ENCODE data around the gene TEDC2. TPM values are rescaled to one million over a fixed set of nuclear protein-coding genes. Genes with fewer than 3 reads are reported as not detected.
A peak's percentile ranks its signal among the peaks of the same experiment; 100 is the strongest.

The TEDC2 gene
- total RNA-seq, 1 experiment from 2014 or later = 21.1 TPM

DNA sequence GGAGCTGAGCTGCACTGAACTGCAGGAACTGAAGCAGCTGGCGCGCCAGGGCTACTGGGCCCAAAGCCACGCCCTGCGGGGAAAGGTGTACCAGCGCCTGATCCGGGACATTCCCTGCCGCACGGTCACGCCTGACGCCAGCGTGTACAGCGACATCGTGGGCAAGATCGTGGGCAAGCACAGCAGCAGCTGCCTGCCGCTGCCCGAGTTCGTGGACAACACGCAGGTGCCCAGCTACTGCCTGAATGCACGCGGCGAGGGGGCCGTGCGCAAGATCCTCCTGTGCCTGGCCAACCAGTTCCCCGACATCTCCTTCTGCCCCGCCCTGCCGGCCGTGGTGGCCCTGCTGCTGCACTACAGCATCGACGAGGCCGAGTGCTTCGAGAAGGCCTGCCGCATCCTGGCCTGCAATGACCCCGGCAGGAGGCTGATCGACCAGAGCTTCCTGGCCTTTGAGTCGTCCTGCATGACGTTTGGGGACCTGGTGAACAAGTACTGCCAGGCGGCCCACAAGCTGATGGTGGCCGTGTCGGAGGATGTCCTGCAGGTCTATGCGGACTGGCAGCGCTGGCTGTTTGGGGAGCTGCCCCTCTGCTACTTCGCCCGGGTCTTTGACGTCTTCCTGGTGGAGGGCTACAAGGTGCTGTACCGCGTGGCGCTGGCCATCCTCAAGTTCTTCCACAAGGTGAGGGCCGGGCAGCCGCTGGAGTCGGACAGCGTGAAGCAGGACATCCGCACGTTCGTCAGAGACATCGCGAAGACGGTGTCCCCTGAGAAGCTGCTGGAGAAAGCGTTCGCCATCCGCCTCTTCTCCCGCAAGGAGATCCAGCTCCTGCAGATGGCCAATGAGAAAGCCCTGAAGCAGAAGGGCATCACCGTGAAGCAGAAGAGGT, 36.6 kb downstream of the TEDC2 start:
- no peak for DNase-seq (ENCODE audit: low read depth)

DNA sequence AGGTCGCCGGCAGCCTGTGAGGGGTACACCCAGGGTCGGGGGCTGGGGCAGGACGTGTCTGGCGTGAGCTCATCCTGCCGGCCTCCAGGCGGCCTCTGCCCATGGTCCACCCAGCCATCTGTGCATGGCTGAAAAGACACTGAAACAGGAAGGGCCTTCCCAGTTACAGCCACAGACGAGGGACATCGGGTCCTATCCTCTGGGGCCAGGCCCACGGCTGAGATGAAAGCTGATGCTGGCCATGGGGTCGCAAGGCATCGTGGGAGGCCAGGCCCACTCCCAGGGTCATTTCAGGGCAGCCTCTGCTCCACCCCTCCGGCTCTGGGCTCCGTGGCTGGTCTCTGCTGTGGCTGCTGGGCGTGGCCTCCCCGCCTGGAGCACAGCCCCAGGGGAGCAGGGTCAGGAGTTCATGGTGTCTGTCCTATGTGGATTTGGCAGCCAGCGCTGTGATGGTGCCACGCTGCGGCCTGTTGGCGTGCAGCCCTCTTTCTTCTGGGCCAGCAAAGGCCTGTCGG, 37.3 kb downstream of the TEDC2 start:
- DNase-seq (ENCODE audit: low read depth) = peak; percentile 51

DNA sequence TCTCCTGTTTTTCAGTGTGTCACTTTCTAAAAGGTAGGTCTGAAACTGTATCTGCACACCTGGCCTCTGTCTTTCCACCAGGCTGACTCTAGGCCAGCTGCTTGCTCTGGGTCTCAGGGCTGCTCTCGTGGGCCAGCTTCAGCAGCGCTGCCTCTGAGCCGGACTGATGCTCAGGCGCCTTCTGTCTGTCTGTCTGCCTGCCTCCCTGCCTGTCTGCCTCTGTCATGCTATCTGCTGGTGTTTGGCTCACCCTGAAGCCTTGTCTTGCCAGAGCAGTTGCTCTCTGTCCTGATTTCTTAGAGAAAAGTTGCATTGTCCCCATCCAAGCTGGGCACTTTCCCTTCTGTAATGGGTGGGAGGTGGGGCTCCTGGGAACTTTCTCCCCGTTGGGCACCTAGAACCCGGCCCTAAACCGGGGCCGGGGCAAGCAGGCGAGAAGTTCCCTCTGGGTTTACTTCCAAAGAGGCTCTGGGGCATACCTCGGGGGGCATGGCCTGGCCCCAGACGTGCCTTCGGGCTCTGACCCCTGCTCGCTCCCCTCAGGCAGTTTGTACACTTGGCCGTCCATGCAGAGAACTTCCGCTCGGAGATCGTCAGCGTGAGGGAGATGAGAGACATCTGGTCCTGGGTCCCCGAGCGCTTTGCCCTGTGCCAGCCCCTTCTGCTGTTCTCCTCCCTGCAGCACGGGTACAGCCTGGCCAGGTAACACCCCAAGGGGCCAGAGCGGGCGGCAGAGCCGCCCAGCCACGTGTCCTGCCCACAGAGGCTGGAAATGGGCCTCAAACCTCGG, 38.0 kb downstream of the TEDC2 start:
- DNase-seq (ENCODE audit: low read depth) = no peak

DNA sequence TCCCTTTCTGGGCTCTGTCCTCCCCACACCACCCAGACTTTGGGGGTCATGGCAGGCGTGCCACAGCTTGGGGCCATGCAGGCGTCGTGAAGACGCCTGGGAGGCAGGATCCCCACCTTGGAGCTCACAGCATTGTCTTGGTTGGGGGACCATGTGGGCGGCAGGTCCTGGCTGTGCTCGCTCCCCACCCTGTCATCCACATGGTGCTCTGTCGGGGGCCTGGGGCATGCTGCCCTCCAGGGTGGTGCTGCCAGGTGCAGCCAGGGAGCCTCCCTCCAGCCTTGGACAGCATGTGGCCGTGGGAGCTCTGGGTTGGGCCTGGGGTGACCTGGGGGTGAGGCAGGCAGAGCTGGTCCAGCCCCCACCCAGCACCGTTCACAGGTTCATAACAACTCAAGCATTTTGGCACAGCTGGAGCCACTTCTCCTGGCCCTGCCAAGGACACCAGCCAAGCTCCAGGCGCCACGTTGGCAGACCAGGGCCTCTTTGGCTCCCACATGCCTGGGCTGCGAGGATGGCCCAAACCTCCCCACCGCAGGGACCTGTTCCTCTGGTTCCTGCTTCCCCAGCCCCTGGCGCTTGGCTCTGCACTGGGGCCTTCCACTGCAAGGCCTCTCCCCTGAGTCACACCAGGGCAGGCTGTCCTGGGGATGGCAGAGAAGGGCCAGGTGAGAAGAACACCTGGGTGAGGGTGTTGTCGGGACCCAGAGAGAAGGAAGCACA, 38.8 kb downstream of the TEDC2 start:
- DNase-seq (ENCODE audit: low read depth) = no peak

DNA sequence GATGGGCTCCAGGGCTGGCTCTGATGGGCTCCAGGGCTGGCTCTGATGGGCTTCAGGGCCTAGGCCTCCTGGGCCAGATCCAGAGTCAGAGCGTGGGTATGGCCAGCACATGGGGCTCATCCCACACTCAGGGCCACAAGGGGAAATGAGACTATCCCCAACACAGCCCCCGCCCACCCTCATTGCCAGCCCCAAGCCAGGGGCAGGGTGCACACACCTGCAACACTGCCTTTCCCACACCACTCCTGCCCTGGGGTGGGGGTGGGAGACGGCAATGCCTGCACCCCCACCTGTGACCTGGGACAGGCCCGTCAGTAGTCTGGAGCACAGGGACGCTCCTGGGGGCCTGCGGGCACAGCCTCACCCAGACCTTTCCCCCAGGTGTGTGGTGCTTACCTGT, 39.5 kb downstream of the TEDC2 start:
- no peak for DNase-seq (ENCODE audit: low read depth)

- no peak for DNase-seq (ENCODE audit: low read depth)
Measured at GRCh38 chr16:2499890-2500429, 40.1 kb downstream of the TEDC2 start.

- no peak for DNase-seq (ENCODE audit: low read depth)
Measured at GRCh38 chr16:2500430-2500917, 40.6 kb downstream of the TEDC2 start.

- peak; percentile 82 for DNase-seq (ENCODE audit: low read depth)
Measured at GRCh38 chr16:2500918-2501750, 41.2 kb downstream of the TEDC2 start.

GRCh38 chr16:2501946-2502895, 42.3 kb downstream of the TEDC2 start:
- DNase-seq (ENCODE audit: low read depth) = no peak

- no peak for DNase-seq (ENCODE audit: low read depth)
Measured at GRCh38 chr16:2505695-2506094, 45.8 kb downstream of the TEDC2 start.

DNA sequence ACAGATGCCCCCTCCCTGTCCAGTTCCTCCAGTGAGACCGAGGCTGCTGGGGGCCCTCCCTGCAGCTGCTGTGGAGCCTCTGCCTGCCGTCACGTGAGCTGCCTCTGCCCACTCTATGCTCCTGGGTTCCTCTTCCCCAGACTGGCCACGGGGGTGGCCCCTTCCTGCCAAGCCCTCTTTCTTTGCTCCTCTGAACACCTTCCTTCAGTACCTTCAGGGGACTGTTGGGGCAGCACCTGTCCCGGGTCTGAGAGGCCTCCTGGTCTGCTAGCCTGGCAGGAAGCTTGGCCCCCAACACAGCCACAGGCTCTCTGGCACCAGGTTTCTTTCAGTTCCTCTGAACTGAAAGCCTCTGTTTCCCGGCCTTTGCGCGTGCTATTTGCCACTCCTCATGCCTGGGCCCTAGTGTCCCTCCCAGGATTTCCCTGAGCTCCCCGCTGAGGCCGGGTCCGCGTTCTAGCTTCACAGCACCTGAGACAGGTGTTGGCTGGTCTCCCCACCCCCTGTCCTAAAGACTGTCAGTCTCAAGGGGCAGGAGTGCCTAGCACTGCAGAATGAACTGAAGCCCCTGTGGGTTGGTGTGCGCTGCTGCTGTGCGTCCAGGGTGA, 47.2 kb downstream of the TEDC2 start:
- no peak for DNase-seq (ENCODE audit: low read depth)

GRCh38 chr16:2507665-2508064, 47.8 kb downstream of the TEDC2 start:
- no peak for DNase-seq (ENCODE audit: low read depth)

GRCh38 chr16:2508722-2509400, 49.0 kb downstream of the TEDC2 start:
- DNase-seq (ENCODE audit: low read depth) = no peak

- peak; percentile 56 for DNase-seq (ENCODE audit: low read depth)
Measured at GRCh38 chr16:2511128-2511800, 51.4 kb downstream of the TEDC2 start.

GRCh38 chr16:2511996-2512734, 52.3 kb downstream of the TEDC2 start:
- DNase-seq (ENCODE audit: low read depth) = no peak

GRCh38 chr16:2512735-2513404, 53.0 kb downstream of the TEDC2 start:
- no peak for DNase-seq (ENCODE audit: low read depth)

Data from Daoy (cell line).